ENCODE data around the gene CFAP54. TPM values are rescaled to one million over a fixed set of nuclear protein-coding genes. Genes with fewer than 3 reads are reported as not detected.

CFAP54 gene
- total RNA-seq, 1 donor from 2014 or later = 1.7 TPM

DNA sequence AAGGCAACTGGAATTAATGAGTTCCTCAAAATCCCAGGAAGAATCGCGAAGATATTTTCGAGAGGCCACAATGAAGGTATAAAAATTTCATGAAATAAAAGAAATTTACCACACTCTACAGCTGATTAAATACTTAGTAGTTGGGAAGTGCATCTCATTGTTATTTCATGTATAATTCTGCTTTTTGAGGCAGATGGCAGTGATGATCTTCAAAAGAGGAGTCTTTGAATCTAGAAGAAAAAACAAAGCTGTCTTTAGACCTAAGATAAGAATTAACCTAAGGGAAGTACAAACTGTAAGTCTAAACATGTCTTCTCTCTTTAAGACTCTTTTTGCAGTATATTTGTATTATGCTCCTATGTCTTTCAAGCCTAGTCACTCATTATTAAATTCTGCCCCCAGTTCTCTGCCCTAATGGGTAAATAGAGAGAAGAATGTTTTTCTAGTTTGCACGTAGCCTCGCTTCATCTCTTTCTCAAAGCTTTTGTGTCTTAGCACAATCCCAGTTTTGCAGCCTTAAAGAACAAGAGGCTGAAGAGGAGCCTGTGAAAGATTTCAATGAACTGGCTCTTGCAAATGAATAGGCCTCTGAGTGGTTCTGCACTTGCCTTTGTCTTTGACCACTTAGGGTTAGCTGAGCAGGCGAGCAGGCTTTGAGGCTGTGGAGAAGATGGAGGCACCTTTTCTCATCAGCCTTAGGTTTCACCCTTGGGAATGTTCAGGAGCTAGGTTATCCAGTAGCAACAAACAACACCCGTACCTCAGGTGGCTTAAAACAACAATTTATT, 32.7 kb downstream of the CFAP54 start:
- no peak overlapping the region for H3K4me3 ChIP-seq
- no peak overlapping the region for H3K27ac ChIP-seq
- H3K36me3 ChIP-seq = no peaks in the 10 kb centered on the region
- TF ChIP-seq POLR2A (IDR thresholded peaks at IDR 0.05) (no peak), POLR2AphosphoS5 (IDR thresholded peaks at IDR 0.05; ENCODE audit: insufficient read depth in 1 of 2, low read depth in 1 of 2) (no peak)
- TF ChIP-seq, protein P1, sequence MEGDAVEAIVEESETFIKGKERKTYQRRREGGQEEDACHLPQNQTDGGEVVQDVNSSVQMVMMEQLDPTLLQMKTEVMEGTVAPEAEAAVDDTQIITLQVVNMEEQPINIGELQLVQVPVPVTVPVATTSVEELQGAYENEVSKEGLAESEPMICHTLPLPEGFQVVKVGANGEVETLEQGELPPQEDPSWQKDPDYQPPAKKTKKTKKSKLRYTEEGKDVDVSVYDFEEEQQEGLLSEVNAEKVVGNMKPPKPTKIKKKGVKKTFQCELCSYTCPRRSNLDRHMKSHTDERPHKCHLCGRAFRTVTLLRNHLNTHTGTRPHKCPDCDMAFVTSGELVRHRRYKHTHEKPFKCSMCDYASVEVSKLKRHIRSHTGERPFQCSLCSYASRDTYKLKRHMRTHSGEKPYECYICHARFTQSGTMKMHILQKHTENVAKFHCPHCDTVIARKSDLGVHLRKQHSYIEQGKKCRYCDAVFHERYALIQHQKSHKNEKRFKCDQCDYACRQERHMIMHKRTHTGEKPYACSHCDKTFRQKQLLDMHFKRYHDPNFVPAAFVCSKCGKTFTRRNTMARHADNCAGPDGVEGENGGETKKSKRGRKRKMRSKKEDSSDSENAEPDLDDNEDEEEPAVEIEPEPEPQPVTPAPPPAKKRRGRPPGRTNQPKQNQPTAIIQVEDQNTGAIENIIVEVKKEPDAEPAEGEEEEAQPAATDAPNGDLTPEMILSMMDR (IDR thresholded peaks at IDR 0.05) = no peak
- DNase-seq (ENCODE audit: extremely low spot score in 2 of 2) = no peak
- H3K27me3 ChIP-seq = no peaks in the 10 kb centered on the region
- no peaks in the 10 kb centered on the region for H3K4me1 ChIP-seq
- intact Hi-C loops (cut with DNase I) = no loop called here
- H3K9me3 ChIP-seq = no peaks in the 10 kb centered on the region

- intact Hi-C loops (cut with DNase I) = no loop called here
- H3K4me3 ChIP-seq = no peak overlapping the region
- H3K27ac ChIP-seq = no peak overlapping the region
- no peaks in the 10 kb centered on the region for H3K27me3 ChIP-seq
- no peak for DNase-seq (ENCODE audit: extremely low spot score in 2 of 2)
- H3K4me1 ChIP-seq = no peaks in the 10 kb centered on the region
- no peaks in the 10 kb centered on the region for H3K36me3 ChIP-seq
- no peaks in the 10 kb centered on the region for H3K9me3 ChIP-seq
- no peak for TF ChIP-seq POLR2A (IDR thresholded peaks at IDR 0.05)
- no peak for TF ChIP-seq POLR2AphosphoS5 (IDR thresholded peaks at IDR 0.05; ENCODE audit: insufficient read depth in 1 of 2, low read depth in 1 of 2)
- TF ChIP-seq, protein P1 (IDR thresholded peaks at IDR 0.05) = no peak
Observed at GRCh38 chr12:96522690-96523089, 33.3 kb downstream of the CFAP54 start.

DNA sequence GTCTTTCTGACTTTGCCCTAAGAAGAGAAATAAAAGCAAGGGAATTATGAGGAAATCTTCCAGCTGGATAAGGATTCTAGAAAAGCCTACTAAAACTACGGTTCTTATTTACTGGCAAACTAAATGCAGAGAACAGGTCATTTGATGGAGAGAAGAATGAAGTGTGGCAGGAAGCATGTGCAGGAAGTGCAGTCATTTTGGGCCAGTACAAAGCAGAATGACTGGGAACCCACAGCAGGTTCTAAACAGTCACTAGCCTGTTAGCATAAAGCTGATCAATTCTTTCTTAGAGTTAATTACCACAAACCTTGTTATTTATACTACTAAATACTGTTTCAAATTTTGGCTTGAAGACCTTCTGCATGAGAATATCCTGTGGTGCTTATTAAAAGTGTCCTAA, 36.7 kb downstream of the CFAP54 start:
- Histone ChIP-seq H3K4me1 (no peaks in the 10 kb centered on the region), H3K27ac (no peak overlapping the region), H3K9me3 (no peaks in the 10 kb centered on the region), H3K36me3 (no peaks in the 10 kb centered on the region), H3K4me3 (no peak overlapping the region), H3K27me3 (no peaks in the 10 kb centered on the region)
- DNase-seq (ENCODE audit: extremely low spot score in 2 of 2) = no peak
- intact Hi-C loops (cut with DNase I) = no loop called here
- TF ChIP-seq POLR2AphosphoS5 (IDR thresholded peaks at IDR 0.05; ENCODE audit: insufficient read depth in 1 of 2, low read depth in 1 of 2) (no peak), POLR2A (IDR thresholded peaks at IDR 0.05) (no peak)
- TF ChIP-seq, protein P1 (IDR thresholded peaks at IDR 0.05) = no peak

DNA sequence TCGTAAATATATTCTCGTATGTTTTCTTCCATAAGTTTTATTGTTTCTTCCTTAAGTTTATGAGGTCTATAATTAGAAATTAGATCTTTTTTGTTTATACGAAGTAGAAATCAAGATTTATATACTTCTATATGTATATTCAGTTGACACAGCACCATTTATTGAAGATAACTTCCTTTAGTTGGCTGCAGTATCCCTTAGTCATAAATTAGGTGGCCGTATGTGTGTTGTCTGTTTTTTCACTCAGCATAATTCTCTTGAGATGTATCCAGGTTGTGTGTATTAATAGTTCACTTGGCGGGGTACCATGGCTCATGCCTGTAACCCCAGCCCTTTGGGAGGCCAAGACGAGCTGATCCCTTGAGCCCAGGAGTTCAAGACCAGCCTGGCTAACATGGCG, 40.5 kb downstream of the CFAP54 start:
- Histone ChIP-seq H3K4me1 (no peaks in the 10 kb centered on the region), H3K36me3 (no peaks in the 10 kb centered on the region), H3K9me3 (no peaks in the 10 kb centered on the region), H3K27me3 (no peaks in the 10 kb centered on the region), H3K4me3 (no peak overlapping the region), H3K27ac (no peak overlapping the region)
- TF ChIP-seq POLR2AphosphoS5 (IDR thresholded peaks at IDR 0.05; ENCODE audit: insufficient read depth in 1 of 2, low read depth in 1 of 2) (no peak), POLR2A (IDR thresholded peaks at IDR 0.05) (no peak)
- TF ChIP-seq, protein P1 (IDR thresholded peaks at IDR 0.05) = no peak
- intact Hi-C loops (cut with DNase I) = no loop called here
- DNase-seq (ENCODE audit: extremely low spot score in 2 of 2) = no peak

- intact Hi-C loops (cut with DNase I) = no loop called here
- no peak for TF ChIP-seq POLR2AphosphoS5 (IDR thresholded peaks at IDR 0.05; ENCODE audit: insufficient read depth in 1 of 2, low read depth in 1 of 2)
- no peak for TF ChIP-seq POLR2A (IDR thresholded peaks at IDR 0.05)
- TF ChIP-seq, protein P1 (IDR thresholded peaks at IDR 0.05) = no peak
- no peak overlapping the region for H3K27ac ChIP-seq
- no peaks in the 10 kb centered on the region for H3K9me3 ChIP-seq
- no peaks in the 10 kb centered on the region for H3K4me1 ChIP-seq
- DNase-seq (ENCODE audit: extremely low spot score in 2 of 2) = no peak
- H3K36me3 ChIP-seq = no peaks in the 10 kb centered on the region
- H3K27me3 ChIP-seq = no peaks in the 10 kb centered on the region
- H3K4me3 ChIP-seq = no peak overlapping the region
Observed at GRCh38 chr12:96534339-96534738, 45.0 kb downstream of the CFAP54 start.
